ENCODE measurements around the gene DHRS3.
"Not testable (repeated sequence)": the region's sequence is repeated elsewhere in the genome, so short reads cannot be mapped to it uniquely, and the experiment has no call there.

Gene DHRS3

GRCh38 chr1:12573015-12573825 lies 44.8 kb downstream of the DHRS3 start:
- DNase-seq, result no peak

- DNase-seq, result no peak
Observed at GRCh38 chr1:12572522-12572921, 45.5 kb downstream of the DHRS3 start.

GRCh38 chr1:12570291-12570690 lies 47.7 kb downstream of the DHRS3 start:
- no peak for DNase-seq

- DNase-seq, result no peak
Observed at GRCh38 chr1:12568009-12568767, 49.8 kb downstream of the DHRS3 start.

GRCh38 chr1:12567288-12567819 lies 50.7 kb downstream of the DHRS3 start:
- no peak for DNase-seq

- DNase-seq, result no peak
Observed at GRCh38 chr1:12566484-12567287, 51.3 kb downstream of the DHRS3 start.

- DNase-seq, result no peak
Observed at GRCh38 chr1:12565966-12566352, 52.1 kb downstream of the DHRS3 start.

GRCh38 chr1:12565094-12565965 lies 52.7 kb downstream of the DHRS3 start:
- no peak for DNase-seq

GRCh38 chr1:12564251-12564650 lies 53.8 kb downstream of the DHRS3 start:
- not testable (repeated sequence) for DNase-seq

- DNase-seq, result no peak
Observed at GRCh38 chr1:12562955-12563576, 54.9 kb downstream of the DHRS3 start.

- no peak for DNase-seq
Observed at GRCh38 chr1:12561121-12561520, 56.9 kb downstream of the DHRS3 start.

GRCh38 chr1:12556957-12557935 lies 60.8 kb downstream of the DHRS3 start:
- DNase-seq, result no peak

GRCh38 chr1:12556368-12556930 lies 61.6 kb downstream of the DHRS3 start:
- no peak for DNase-seq

- DNase-seq, result no peak
Observed at GRCh38 chr1:12555411-12556367, 62.3 kb downstream of the DHRS3 start.

GRCh38 chr1:12554521-12555305 lies 63.3 kb downstream of the DHRS3 start:
- DNase-seq, result no peak

GRCh38 chr1:12553963-12554362 lies 64.0 kb downstream of the DHRS3 start:
- DNase-seq, result no peak

GRCh38 chr1:12552951-12553921 lies 64.8 kb downstream of the DHRS3 start:
- no peak for DNase-seq
